DMS153 treated with DMSO at 0.1 percent for 48 hours (cell line): ENCODE results near the gene SAMM50.

ENCODE experiments used
- DNase-seq: peaks from one replicate; lab custom pipeline; 2025; ENCODE audit not compliant: unreplicated experiment; lab: John Stamatoyannopoulos, UW

The SAMM50 gene

GRCh38 chr22:43945632-43946383 is 9.4 kb upstream of the SAMM50 start:
- peak; percentile 23 for DNase-seq

GRCh38 chr22:43946384-43946667 is 8.9 kb upstream of the SAMM50 start:
- DNase-seq: no peak

- DNase-seq: no peak
Measured at GRCh38 chr22:43948836-43949406, 6.3 kb upstream of the SAMM50 start.

- no peak for DNase-seq
Measured at GRCh38 chr22:43951391-43951790, 3.9 kb upstream of the SAMM50 start.

GRCh38 chr22:43951966-43952365 is 3.3 kb upstream of the SAMM50 start:
- no peak for DNase-seq

GRCh38 chr22:43953988-43954785 is 1.1 kb upstream of the SAMM50 start:
- no peak for DNase-seq

GRCh38 chr22:43955883-43956782 is 891 bp downstream of the SAMM50 start:
- DNase-seq: no peak

- no peak for DNase-seq
Measured at GRCh38 chr22:43956805-43957463, 1.7 kb downstream of the SAMM50 start.

GRCh38 chr22:43957871-43958270 is 2.6 kb downstream of the SAMM50 start:
- no peak for DNase-seq

- no peak for DNase-seq
Measured at GRCh38 chr22:43964314-43964857, 9.1 kb downstream of the SAMM50 start.

- DNase-seq: no peak
Measured at GRCh38 chr22:43967069-43967468, 11.8 kb downstream of the SAMM50 start.

GRCh38 chr22:43968614-43969013 is 13.4 kb downstream of the SAMM50 start:
- no peak for DNase-seq

- no peak for DNase-seq
Measured at GRCh38 chr22:43969021-43969878, 14.0 kb downstream of the SAMM50 start.

GRCh38 chr22:43969989-43970755 is 14.9 kb downstream of the SAMM50 start:
- no peak for DNase-seq

- DNase-seq: no peak
Measured at GRCh38 chr22:43971112-43971511, 15.9 kb downstream of the SAMM50 start.

- DNase-seq: no peak
Measured at GRCh38 chr22:43972931-43973462, 17.8 kb downstream of the SAMM50 start.

- DNase-seq: no peak
Measured at GRCh38 chr22:43974028-43974545, 18.8 kb downstream of the SAMM50 start.

- no peak for DNase-seq
Measured at GRCh38 chr22:43975041-43975440, 19.8 kb downstream of the SAMM50 start.
